NCI-H345 treated with DMSO at 0.1 percent for 48 hours (cell line): Measurements from ENCODE around the gene CTNNBIP1.
A peak's percentile ranks its signal among the peaks of the same experiment; 100 is the strongest.

ENCODE experiments used
- DNase-seq: peaks from one replicate; lab custom pipeline; 2025; ENCODE audit not compliant: unreplicated experiment; lab: John Stamatoyannopoulos, UW

Gene CTNNBIP1

GRCh38 chr1:9905010-9905409 is 5.1 kb downstream of the CTNNBIP1 start:
- no peak for DNase-seq

GRCh38 chr1:9904596-9904995 is 5.5 kb downstream of the CTNNBIP1 start:
- no peak for DNase-seq

- DNase-seq: no peak
Measured at GRCh38 chr1:9903801-9904527, 6.1 kb downstream of the CTNNBIP1 start.

GRCh38 chr1:9902060-9902452 is 8.0 kb downstream of the CTNNBIP1 start:
- DNase-seq: no peak

- DNase-seq: no peak
Measured at GRCh38 chr1:9901148-9902059, 8.7 kb downstream of the CTNNBIP1 start.

GRCh38 chr1:9900142-9901043 is 9.7 kb downstream of the CTNNBIP1 start:
- peak; percentile 78 for DNase-seq

GRCh38 chr1:9894115-9894514 is 16.0 kb downstream of the CTNNBIP1 start:
- DNase-seq: no peak

GRCh38 chr1:9892563-9893528 is 17.2 kb downstream of the CTNNBIP1 start:
- DNase-seq: no peak

- peak; percentile 14 for DNase-seq
Measured at GRCh38 chr1:9891207-9891606, 18.9 kb downstream of the CTNNBIP1 start.

GRCh38 chr1:9890224-9890731 is 19.8 kb downstream of the CTNNBIP1 start:
- DNase-seq: peak; percentile 42

GRCh38 chr1:9889411-9889810 is 20.7 kb downstream of the CTNNBIP1 start:
- DNase-seq: no peak

- no peak for DNase-seq
Measured at GRCh38 chr1:9888886-9889285, 21.2 kb downstream of the CTNNBIP1 start.

- DNase-seq: no peak
Measured at GRCh38 chr1:9887070-9887469, 23.0 kb downstream of the CTNNBIP1 start.

GRCh38 chr1:9886092-9886742 is 23.9 kb downstream of the CTNNBIP1 start:
- DNase-seq: no peak

- no peak for DNase-seq
Measured at GRCh38 chr1:9884805-9885204, 25.3 kb downstream of the CTNNBIP1 start.

- no peak for DNase-seq
Measured at GRCh38 chr1:9883585-9884449, 26.3 kb downstream of the CTNNBIP1 start.

GRCh38 chr1:9882945-9883303 is 27.1 kb downstream of the CTNNBIP1 start:
- no peak for DNase-seq

GRCh38 chr1:9882296-9882944 is 27.6 kb downstream of the CTNNBIP1 start:
- DNase-seq: no peak
